ENCODE measurements around the gene CRAT.

CRAT gene

DNA sequence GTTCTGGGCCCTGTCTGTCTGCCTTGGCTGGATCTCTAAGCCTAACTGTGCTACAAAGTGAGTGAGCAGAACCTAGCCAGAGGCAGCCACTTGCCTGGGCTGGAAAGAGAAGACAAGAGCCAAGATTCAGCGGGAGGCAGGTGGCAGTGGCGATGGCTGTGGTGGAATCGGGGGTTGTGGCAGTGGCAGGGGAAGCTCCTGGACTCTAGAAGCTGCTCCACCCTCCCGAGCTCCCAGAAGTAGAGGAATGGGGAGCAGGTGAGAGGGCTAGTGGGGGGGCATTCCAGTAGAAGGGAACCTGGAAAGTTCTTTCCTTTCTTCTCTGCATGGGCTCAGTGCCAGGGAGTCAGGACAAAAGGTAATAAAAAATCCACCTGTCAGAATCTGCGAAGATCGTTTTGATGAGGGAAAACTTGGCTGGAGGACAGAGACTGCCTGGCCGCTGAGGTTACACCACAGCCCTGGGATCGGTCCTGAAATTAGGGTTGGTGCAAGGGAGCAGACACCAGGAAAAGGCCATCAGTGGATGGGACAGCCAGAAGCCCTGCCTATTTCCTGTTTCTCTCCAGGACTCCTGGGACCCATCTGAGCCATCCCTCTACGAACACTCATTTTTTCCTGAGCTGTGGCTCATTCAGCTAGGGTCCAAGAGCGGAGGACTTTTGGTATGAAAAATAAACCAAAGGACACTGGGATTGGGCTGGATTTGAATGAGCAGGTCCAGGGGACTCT lies 1.6 kb downstream of the CRAT start:
- no peak overlapping the region for H3K4me3 ChIP-seq (ENCODE audit: low read depth, low read length)
- no peak overlapping the region for H3K27ac ChIP-seq (ENCODE audit: low read depth, low read length)
- H3K9ac ChIP-seq (ENCODE audit: low read length): no peak overlapping the region

DNA sequence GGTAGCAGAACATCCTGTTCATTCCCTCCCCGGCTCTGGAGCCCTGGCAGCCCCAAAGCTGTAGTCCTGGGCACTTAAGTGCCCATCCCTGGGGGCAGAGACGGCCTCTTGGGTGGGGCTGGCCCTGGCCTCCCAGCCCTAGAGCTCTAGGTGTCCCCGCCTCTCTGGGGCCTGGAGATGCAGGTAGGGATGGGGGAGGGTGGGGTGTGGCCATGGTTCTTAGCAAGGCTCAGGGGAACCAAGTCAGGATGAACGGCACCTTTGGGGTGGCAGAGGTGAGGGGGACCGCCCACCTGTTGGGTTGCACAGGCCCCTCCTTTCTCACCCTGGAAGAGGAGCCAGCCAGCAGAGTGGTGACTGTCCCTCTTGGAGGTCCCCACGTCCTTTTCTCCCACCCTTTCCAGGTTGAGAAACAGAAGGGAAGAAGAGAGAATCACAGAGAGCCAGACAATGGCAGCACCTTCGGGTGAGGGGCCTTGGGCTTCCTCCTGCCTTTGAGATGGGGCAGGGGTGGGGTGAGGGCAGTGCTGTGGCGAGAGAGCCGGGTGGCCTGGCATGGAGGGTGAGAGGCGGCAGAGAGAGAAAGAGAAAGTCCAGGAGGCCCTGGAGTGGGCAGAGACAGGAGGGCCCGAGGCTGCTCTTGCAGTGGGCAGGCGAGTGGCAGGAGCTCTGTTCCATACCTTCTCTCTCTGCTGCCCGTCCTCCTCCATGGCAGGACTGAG lies 2.3 kb downstream of the CRAT start:
- H3K36me3 ChIP-seq (ENCODE audit: control insufficient read depth, insufficient read depth, low read length): no peaks in the 10 kb centered on the region
- no peak overlapping the region for H3K4me3 ChIP-seq (ENCODE audit: low read depth, low read length)
- no peaks in the 10 kb centered on the region for H3K9me3 ChIP-seq (ENCODE audit: control insufficient read depth, insufficient read depth, low read depth, low read length)
- peaks cover 2% of the 10 kb centered on the region; the same call in 1 of the 2 replicates for H3K4me1 ChIP-seq (ENCODE audit: control insufficient read depth, insufficient read depth, low read length)
- H3K9ac ChIP-seq (ENCODE audit: low read length): no peak overlapping the region
- no peak overlapping the region for H3K27ac ChIP-seq (ENCODE audit: low read depth, low read length)
- H3K27me3 ChIP-seq (ENCODE audit: control insufficient read depth, insufficient read depth, low read length): peaks cover 17% of the 10 kb centered on the region

More for the DNA sequence above, 1.6 kb downstream of the CRAT start:
- Histone ChIP-seq H3K36me3 (ENCODE audit: control insufficient read depth, insufficient read depth, low read length) (no peaks in the 10 kb centered on the region), H3K4me1 (ENCODE audit: control insufficient read depth, insufficient read depth, low read length) (peaks cover 2% of the 10 kb centered on the region; the same call in 1 of the 2 replicates), H3K27me3 (ENCODE audit: control insufficient read depth, insufficient read depth, low read length) (peaks cover 17% of the 10 kb centered on the region), H3K9me3 (ENCODE audit: control insufficient read depth, insufficient read depth, low read depth, low read length) (no peaks in the 10 kb centered on the region)

DNA sequence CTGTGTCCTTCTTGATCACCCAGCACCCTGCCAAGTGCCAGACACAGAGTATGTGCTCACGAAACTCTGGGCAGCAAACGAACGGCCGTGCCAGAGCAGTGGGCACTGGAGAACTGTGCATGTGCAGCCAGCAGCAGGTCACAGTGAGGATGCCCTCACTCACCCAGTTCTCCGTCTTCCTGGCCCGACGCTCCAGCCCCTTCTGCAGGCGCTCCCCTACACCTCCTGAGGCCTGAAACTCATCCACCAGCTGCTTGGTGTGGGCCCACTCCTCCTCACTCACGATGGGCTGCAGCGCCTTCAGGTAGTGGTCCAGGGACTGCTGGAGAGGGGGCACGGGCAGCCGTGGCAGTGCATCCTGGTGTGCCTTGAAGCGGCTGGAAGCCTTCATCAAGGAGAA lies 2.9 kb downstream of the CRAT start:
- no peaks in the 10 kb centered on the region for H3K36me3 ChIP-seq (ENCODE audit: control insufficient read depth, insufficient read depth, low read length)
- H3K4me1 ChIP-seq (ENCODE audit: control insufficient read depth, insufficient read depth, low read length): peaks cover 6% of the 10 kb centered on the region
- no peak overlapping the region for H3K27ac ChIP-seq (ENCODE audit: low read depth, low read length)
- H3K9me3 ChIP-seq (ENCODE audit: control insufficient read depth, insufficient read depth, low read depth, low read length): no peaks in the 10 kb centered on the region
- no peak overlapping the region for H3K4me3 ChIP-seq (ENCODE audit: low read depth, low read length)
- no peak overlapping the region for H3K9ac ChIP-seq (ENCODE audit: low read length)
- H3K27me3 ChIP-seq (ENCODE audit: control insufficient read depth, insufficient read depth, low read length): peaks cover 17% of the 10 kb centered on the region

DNA sequence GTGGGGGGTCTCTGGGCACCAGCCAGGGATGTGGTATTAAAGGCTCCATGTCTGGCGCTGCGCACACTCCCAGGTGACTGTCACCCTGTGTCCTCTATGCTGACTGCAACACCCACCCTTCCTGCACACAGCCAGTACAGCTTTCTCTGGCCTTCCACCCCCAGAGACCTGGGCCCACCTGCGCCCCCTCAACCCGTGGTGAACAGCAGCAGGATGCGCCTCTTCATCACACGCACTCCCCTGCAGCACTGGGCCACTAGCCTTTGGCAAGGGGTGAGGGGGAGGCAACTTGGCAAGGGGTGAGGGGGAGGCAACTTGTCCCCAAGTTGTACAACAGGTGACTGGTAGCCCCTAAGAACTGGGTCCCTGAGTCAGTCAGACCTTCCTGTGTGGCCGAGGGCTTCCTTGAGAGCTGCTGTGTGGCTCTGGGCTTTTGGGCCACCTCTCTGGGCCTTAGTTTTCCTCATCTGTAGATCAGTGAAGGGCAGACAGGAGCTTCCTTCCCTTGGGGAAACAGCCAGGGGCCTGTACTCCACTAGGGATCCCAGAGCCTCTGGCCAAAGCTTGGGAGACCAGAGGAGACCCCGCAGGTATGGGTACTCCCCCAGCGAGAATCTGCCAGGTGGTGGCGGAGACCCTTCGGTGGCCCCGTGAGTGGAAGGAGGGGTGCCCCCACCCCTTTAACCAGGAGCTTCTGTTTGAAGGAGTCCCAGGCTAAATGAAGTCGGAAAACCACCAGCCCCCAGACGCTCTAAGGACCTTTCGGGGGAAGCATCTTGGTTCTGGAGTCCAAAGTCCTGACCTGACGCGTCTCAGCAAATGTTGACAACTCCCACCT lies 4.5 kb downstream of the CRAT start:
- no peak overlapping the region for H3K27ac ChIP-seq (ENCODE audit: low read depth, low read length)
- peaks cover 17% of the 10 kb centered on the region for H3K27me3 ChIP-seq (ENCODE audit: control insufficient read depth, insufficient read depth, low read length)
- H3K9me3 ChIP-seq (ENCODE audit: control insufficient read depth, insufficient read depth, low read depth, low read length): no peaks in the 10 kb centered on the region
- peaks cover 6% of the 10 kb centered on the region for H3K4me1 ChIP-seq (ENCODE audit: control insufficient read depth, insufficient read depth, low read length)
- H3K36me3 ChIP-seq (ENCODE audit: control insufficient read depth, insufficient read depth, low read length): no peaks in the 10 kb centered on the region
- no peak overlapping the region for H3K9ac ChIP-seq (ENCODE audit: low read length)
- H3K4me3 ChIP-seq (ENCODE audit: low read depth, low read length): no peak overlapping the region

DNA sequence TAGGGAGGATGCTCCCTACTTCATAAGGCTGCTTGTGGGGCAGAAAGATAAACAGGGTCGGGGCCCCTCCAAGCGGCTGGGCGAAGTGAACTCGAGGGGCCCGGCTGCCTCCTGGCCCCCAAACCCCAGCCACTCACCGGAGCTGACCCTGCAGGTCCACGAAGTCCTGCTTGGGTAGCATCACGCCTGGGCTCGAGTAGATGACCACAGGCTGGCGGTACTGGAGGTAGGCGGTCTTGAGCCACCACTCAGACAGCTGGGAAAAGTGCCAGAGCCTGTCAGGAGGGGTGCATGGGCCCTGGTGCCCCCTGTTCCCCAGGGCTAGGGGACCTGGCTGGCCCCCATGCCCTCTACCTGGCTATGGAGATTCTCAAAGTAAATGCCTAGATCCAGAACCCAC lies 6.5 kb downstream of the CRAT start:
- Histone ChIP-seq H3K27ac (ENCODE audit: low read depth, low read length) (no peak overlapping the region), H3K27me3 (ENCODE audit: control insufficient read depth, insufficient read depth, low read length) (peaks cover 4% of the 10 kb centered on the region), H3K4me3 (ENCODE audit: low read depth, low read length) (no peak overlapping the region), H3K4me1 (ENCODE audit: control insufficient read depth, insufficient read depth, low read length) (peaks cover 4% of the 10 kb centered on the region; the same call in 1 of the 2 replicates), H3K36me3 (ENCODE audit: control insufficient read depth, insufficient read depth, low read length) (no peaks in the 10 kb centered on the region), H3K9me3 (ENCODE audit: control insufficient read depth, insufficient read depth, low read depth, low read length) (no peaks in the 10 kb centered on the region), H3K9ac (ENCODE audit: low read length) (no peak overlapping the region)

DNA sequence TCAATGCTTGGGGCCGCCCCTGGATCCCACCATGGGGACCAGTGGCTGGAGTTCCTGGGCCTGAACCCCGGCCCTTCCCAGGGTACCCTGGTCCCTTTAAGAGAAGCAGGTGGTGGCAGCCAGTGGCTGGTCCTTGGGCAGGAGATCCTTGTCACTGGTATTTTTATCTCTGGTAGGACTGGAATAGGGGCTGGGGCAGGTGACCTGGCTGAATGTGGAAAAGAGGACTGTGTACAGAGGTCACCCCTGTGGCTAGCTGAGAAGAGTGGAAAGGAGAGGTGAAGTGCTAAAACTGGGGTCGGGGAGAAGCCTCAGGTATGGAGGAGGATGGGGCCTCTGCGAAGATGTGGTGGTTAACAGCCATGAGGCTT lies 7.0 kb downstream of the CRAT start:
- no peaks in the 10 kb centered on the region for H3K9me3 ChIP-seq (ENCODE audit: control insufficient read depth, insufficient read depth, low read depth, low read length)
- no peaks in the 10 kb centered on the region for H3K27me3 ChIP-seq (ENCODE audit: control insufficient read depth, insufficient read depth, low read length)
- H3K36me3 ChIP-seq (ENCODE audit: control insufficient read depth, insufficient read depth, low read length): no peaks in the 10 kb centered on the region
- H3K4me1 ChIP-seq (ENCODE audit: control insufficient read depth, insufficient read depth, low read length): peaks cover 4% of the 10 kb centered on the region; the same call in 1 of the 2 replicates
- no peak overlapping the region for H3K27ac ChIP-seq (ENCODE audit: low read depth, low read length)
- H3K9ac ChIP-seq (ENCODE audit: low read length): no peak overlapping the region
- no peak overlapping the region for H3K4me3 ChIP-seq (ENCODE audit: low read depth, low read length)

DNA sequence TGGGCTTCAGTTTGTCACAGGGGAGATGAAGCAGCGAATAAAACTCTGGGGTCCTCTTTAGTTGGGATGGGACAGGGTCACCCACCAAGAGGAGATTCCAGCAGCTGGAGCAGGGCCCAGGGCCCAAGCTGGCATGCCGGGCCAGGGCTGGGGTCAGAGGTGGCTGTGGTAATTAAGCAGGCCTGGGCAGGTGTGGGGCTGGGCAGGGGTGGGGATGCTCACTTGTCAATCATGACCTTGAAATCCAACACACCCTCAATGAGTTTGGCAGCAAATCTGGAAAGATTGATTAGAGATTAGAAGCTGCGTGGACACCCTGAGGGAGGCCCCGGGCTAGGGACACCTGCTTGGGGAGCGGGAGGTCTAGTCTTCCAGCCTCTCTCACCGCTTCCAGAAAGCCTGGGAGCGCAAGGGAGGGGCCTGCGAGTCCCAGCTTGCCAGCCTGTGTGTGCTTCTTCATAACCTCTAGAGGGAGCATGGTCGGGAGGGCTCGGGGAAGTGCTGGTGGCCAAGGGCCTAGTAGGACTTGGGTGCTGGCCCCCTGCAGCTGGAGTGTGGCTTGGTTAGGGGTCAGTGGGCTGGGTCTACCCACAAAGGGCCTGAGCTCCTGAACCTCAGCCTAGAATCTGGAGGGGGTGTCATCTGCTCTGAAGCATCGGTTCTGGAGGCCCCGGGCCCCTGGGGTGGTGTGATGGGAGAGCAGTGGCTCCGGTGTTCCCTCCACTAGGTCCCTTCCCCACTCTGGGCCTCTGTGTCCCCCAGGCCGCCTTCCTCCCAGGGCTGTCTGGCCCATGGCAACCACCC lies 7.6 kb downstream of the CRAT start:
- Histone ChIP-seq H3K36me3 (ENCODE audit: control insufficient read depth, insufficient read depth, low read length) (no peaks in the 10 kb centered on the region), H3K27ac (ENCODE audit: low read depth, low read length) (no peak overlapping the region), H3K27me3 (ENCODE audit: control insufficient read depth, insufficient read depth, low read length) (no peaks in the 10 kb centered on the region), H3K9me3 (ENCODE audit: control insufficient read depth, insufficient read depth, low read depth, low read length) (no peaks in the 10 kb centered on the region), H3K4me3 (ENCODE audit: low read depth, low read length) (no peak overlapping the region), H3K4me1 (ENCODE audit: control insufficient read depth, insufficient read depth, low read length) (peaks cover 4% of the 10 kb centered on the region; the same call in 1 of the 2 replicates), H3K9ac (ENCODE audit: low read length) (no peak overlapping the region)

DNA sequence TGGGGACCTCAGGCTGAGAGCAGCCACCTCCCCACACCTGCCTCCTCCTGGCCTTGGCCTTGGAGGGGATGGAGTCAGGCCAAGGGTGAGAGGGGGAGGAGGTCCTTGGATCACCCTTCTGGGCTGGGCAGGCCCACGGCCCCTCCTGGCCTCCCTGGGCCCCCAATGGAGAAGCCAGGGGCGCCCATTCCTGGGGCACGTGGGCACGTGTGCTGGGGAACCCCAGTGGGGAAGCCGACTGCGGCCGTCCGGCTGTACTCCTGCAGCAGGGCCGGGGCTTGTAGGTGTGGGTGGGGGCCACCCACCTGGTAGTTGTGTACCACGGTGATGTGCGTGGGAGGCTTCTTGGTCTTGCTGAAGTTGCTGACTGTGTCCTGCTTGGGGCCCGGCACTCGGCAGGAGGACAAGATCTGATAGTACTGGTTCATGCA lies 8.5 kb downstream of the CRAT start:
- Histone ChIP-seq H3K4me3 (ENCODE audit: low read depth, low read length) (no peak overlapping the region), H3K27me3 (ENCODE audit: control insufficient read depth, insufficient read depth, low read length) (no peaks in the 10 kb centered on the region), H3K9ac (ENCODE audit: low read length) (no peak overlapping the region), H3K4me1 (ENCODE audit: control insufficient read depth, insufficient read depth, low read length) (peaks cover 4% of the 10 kb centered on the region; the same call in 1 of the 2 replicates), H3K9me3 (ENCODE audit: control insufficient read depth, insufficient read depth, low read depth, low read length) (no peaks in the 10 kb centered on the region), H3K36me3 (ENCODE audit: control insufficient read depth, insufficient read depth, low read length) (no peaks in the 10 kb centered on the region), H3K27ac (ENCODE audit: low read depth, low read length) (no peak overlapping the region)

DNA sequence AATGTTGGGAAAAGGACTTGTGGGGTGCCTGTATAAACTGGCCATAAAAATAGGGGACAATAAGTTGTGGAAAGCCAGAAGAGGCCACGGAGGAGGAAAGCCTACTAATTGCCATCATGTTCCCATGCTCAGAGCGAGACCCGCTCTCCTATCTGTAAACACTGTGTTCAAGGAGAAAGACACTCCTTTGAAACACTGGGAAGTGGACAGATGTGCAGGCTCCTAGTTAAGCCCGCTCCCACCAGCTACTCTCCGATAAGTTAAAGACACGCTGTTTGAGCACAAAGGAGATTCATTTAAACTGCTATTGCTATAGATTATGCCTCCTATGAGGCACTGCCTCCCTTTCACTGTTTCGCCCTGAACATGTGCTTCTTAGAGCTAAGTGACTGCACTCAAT lies 9.3 kb downstream of the CRAT start:
- Histone ChIP-seq H3K9ac (ENCODE audit: low read length) (no peak overlapping the region), H3K4me1 (ENCODE audit: control insufficient read depth, insufficient read depth, low read length) (peaks cover 4% of the 10 kb centered on the region; the same call in 1 of the 2 replicates), H3K4me3 (ENCODE audit: low read depth, low read length) (no peak overlapping the region)

DNA sequence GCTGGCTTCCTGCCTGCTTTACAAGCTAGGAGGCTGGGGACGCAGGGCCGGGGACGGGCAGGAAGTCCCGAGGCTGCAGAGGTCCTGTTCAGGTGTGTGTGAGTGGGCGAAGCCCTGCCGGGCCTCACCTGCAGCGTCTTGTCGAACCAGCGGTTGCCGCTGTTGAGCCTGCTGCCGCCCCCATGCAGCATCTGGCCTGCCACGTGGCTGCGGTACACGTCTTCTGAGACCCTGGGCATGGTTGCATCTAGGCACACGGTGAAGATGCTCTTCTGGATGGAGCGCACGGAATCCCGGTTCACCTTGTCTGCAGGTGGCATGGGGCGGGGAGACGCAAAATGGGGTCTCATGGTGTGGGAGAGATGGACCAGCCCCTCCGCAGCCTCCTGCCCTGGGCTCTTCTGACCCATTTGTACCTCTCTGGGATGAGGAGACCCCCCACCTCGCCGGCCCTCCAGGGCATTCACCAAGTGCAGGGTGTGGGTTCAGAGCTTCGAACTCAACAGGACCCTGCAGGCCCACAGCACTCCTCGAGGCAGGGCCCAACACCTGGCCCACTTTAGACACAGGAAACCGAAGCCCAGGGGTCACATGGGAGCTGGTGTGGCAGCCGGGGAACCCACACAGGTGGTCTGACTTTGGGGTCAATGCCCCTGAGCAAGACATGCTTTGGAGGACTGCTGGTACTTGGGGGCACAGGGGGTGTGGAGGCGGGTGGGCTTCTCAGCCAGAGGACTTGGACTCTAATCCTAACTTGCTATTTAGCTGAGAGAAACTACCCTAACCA lies 10.0 kb downstream of the CRAT start:
- peaks cover 4% of the 10 kb centered on the region; the same call in 1 of the 2 replicates for H3K4me1 ChIP-seq (ENCODE audit: control insufficient read depth, insufficient read depth, low read length)
- no peak overlapping the region for H3K27ac ChIP-seq (ENCODE audit: low read depth, low read length)
- no peak overlapping the region for H3K9ac ChIP-seq (ENCODE audit: low read length)
- H3K9me3 ChIP-seq (ENCODE audit: control insufficient read depth, insufficient read depth, low read depth, low read length): no peaks in the 10 kb centered on the region
- H3K36me3 ChIP-seq (ENCODE audit: control insufficient read depth, insufficient read depth, low read length): no peaks in the 10 kb centered on the region
- no peak overlapping the region for H3K4me3 ChIP-seq (ENCODE audit: low read depth, low read length)
- no peaks in the 10 kb centered on the region for H3K27me3 ChIP-seq (ENCODE audit: control insufficient read depth, insufficient read depth, low read length)

More for the DNA sequence above, 9.3 kb downstream of the CRAT start:
- Histone ChIP-seq H3K27me3 (ENCODE audit: control insufficient read depth, insufficient read depth, low read length) (no peaks in the 10 kb centered on the region), H3K9me3 (ENCODE audit: control insufficient read depth, insufficient read depth, low read depth, low read length) (no peaks in the 10 kb centered on the region), H3K27ac (ENCODE audit: low read depth, low read length) (no peak overlapping the region), H3K36me3 (ENCODE audit: control insufficient read depth, insufficient read depth, low read length) (no peaks in the 10 kb centered on the region)

All from HUES6 (cell line).